AG10803 (cell line): ENCODE data around the gene CAMK1D.

Experiments
- DNase-seq: peaks from one replicate; pipeline ENCODE4 v3.0.0; 2010; ENCODE audit warnings: low read depth
- H3K4me3 ChIP-seq: 2 replicates; pipeline ENCODE4 v1.5.1; 2011; ENCODE audit warnings: mild to moderate bottlenecking, low read length, control low read depth
- TF ChIP-seq, protein P1 (sequence below): conservative IDR thresholded peaks from 2 replicates; pipeline ENCODE4 v1.5.1; 2011; ENCODE audit warnings: mild to moderate bottlenecking, low read length, control low read depth, inconsistent platforms

Gene CAMK1D

DNA sequence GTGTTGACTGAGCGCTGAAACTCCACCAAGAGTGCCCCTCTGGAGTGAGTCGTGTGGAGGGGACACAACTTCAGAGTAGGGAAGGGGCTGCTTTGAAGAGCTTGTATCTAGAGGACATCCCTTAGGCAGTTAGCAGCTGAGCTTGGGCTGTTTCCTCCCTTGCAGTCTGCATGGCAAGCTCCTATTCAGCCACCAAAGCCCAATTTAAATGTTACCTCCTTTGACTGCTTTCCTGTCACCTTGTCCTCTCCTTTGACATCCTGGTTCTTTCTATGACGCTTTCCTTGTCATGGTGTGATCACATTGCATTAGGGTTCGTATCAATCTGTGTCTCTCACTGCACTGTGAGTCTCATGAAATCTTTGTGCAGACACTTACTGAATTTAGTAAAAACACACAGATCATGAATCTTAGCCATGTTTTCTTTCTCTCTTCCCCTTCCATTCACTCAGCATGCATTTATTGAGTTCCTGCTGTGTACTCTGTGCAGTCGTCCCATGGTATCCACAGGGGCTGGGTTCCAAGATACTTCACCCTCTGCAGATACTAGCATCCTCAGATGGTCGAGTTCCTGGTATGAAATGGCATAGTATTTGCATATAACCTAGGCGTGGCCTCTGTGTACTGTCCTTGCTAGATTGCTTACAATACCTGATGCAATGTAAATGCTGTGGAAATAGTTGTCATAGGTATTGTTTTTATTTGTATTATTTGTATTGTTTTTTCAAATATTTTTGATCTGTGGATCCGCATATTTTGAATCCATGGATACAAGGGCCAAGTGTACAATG lies 423.6 kb downstream of the CAMK1D start:
- TF ChIP-seq, protein P1, sequence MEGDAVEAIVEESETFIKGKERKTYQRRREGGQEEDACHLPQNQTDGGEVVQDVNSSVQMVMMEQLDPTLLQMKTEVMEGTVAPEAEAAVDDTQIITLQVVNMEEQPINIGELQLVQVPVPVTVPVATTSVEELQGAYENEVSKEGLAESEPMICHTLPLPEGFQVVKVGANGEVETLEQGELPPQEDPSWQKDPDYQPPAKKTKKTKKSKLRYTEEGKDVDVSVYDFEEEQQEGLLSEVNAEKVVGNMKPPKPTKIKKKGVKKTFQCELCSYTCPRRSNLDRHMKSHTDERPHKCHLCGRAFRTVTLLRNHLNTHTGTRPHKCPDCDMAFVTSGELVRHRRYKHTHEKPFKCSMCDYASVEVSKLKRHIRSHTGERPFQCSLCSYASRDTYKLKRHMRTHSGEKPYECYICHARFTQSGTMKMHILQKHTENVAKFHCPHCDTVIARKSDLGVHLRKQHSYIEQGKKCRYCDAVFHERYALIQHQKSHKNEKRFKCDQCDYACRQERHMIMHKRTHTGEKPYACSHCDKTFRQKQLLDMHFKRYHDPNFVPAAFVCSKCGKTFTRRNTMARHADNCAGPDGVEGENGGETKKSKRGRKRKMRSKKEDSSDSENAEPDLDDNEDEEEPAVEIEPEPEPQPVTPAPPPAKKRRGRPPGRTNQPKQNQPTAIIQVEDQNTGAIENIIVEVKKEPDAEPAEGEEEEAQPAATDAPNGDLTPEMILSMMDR, result no peak

DNA sequence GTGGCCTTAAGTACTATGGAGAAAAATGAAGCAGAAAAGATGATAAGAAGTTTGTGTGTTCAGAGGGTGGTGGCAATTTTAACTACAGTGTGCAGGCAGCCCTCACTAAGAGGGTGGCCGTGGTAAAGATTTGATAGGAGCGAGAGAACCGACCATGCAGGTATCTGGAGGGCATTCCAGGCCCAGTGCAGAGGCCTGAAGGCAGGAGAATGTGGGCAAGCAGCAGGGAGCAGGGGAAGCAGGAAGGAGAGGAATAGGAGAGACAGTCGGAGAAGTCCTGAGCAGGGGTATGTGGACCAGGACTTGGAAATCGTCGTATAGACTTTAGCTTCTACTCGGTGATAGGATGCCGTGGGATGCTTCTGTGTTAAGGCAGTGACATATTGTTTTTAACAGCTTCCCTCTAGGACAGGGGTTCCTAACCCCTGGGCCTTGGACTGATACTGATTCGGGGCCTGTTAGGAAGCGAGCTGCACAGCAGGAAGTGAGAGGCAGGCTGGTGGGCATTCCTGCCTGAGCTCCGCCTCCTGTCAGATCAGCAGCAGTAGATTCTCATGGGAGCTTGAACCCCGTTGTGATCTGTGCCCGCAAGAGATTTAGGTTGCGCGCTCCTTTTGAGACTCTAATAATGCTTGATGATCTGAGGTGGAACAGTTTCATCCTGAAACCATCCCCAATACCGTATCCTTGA lies 425.0 kb downstream of the CAMK1D start:
- DNase-seq, result no peak
- no peak overlapping the region for H3K4me3 ChIP-seq
- TF ChIP-seq, protein P1, result no peak

More for the DNA sequence above, 423.6 kb downstream of the CAMK1D start:
- H3K4me3 ChIP-seq, result no peak overlapping the region
- no peak for DNase-seq

DNA sequence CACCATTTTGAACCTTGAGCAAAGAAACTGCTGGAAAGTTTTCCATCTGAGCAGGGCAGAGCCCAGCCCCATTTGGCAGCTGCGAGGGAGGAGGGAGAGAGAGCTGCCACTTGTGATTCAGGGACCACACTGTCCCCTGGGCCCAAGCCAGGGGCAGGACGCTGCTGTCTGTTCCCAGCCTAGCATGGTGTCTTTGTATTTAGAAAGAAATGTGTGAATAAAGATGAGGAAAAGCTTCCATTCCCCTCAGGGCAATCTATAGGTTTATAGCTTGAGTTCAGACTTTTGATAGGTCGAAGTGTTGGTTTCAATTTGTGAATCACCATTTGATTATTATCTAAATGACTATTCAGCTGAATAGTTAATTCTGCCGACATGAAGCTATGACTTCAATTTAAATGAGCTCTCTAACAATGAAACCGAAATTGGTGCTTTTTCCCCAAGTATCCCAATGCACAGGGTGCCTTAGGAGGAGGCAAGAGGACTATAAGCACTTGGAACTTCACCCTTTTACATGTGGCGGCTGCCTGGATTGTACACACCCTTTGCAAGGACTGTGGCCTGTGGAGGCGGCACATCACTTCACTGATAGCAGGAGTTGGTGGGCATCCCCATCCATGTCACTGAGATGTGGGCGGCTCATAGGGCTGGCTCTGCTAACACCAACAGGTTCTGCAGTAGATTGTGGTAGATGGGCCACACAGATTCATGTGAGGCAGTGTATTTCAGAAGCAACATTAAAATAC lies 428.7 kb downstream of the CAMK1D start:
- no peak overlapping the region for H3K4me3 ChIP-seq
- TF ChIP-seq, protein P1, result no peak
- DNase-seq, result no peak

DNA sequence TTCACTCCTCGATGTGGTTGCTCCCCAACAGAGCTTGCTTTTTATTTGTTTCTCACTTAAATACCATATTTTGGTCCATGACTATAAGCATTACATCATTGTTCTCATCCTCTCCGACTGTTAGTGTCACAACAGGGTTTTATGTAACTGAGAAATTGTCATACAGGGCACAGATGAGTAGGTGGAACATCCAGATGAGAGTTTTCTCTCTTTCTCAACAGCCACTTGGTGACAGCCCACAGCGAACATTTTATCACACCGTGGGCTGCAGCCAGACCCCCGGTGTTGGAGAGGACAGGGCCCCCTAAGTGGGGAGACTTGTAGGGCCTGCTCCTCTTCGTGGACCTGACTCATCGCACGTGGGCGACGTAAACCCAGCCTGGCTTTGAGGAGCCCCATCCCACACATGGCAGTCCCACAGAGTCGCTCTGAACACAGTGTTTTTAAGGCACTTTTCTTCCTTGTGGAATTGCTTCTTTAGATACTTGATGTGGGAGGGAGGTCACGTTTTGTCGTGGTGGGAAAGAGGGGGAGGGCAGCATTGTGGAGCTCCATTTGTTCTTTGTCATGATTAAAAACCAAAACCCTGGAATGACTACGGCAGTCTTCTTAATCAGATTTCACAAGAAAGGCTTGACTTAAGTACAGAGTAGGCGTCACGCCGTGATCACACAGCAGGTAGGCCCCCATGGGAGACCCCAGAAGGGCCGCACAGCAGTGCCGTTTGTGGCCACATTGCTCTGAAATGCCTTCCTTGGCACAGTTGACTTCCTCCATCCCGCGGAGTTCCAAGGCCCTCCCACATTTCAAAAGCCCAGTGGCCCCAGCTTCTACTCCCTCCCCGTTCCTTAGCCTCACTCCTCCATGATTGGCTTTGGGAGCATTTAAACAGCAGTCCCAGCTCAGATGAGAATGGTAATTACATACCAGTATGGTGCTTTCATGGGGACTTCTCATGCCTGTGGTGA lies 431.6 kb downstream of the CAMK1D start:
- H3K4me3 ChIP-seq, result no peak overlapping the region
- TF ChIP-seq, protein P1, result no peak
- peak; percentile 9 for DNase-seq

DNA sequence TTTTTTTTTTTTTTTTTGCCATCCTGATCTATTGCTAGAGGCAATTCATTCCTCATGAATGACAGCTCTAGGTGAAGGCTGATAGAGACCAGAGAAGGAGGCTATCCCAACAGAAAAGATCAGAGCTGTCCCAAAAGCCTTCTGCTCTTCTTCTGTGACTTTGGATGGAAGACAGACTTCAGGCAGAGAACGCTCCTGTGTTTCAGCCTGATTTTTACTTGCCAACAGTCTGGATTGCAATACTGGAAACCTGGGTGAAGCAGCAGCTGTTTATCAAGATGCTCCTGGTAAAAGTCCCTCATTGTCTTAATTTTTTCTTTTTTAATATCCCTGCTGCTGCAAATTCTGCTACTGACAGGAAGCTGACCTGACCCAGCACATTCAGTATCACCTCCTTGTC lies 432.6 kb downstream of the CAMK1D start:
- DNase-seq, result no peak
- no peak overlapping the region for H3K4me3 ChIP-seq
- TF ChIP-seq, protein P1, result no peak

DNA sequence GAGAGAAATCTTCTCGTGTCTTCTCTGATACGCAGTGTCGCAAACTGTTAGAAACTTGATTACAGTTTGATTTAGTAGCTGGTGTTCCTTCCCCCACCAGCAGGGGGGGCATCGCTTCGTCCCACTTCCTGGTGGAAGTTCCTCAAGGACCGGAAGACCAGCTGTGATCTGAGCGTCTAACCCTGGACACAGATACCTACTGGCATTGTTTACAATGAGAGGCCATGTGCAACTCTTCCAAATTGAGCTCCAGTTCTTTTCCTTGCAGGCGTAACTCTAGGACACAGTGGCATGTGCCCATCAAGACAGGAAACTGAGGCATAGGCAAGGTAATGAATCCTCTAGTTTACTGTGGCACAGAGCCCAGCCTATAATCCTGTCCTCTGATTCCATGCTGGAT lies 433.2 kb downstream of the CAMK1D start:
- DNase-seq, result peak; percentile 14
- TF ChIP-seq, protein P1, result peak; percentile 66
- no peak overlapping the region for H3K4me3 ChIP-seq
